Measurements from ENCODE around the gene ZSWIM1.

GRCh38 chr20:45850926-45851325 lies 30.1 kb upstream of the ZSWIM1 start:
- no peak for TF ChIP-seq CTCF (conservative IDR thresholded peaks at IDR 0.05; ENCODE audit: low read depth, low read length)
- no peak for TF ChIP-seq EZH2 (IDR thresholded peaks at IDR 0.05; ENCODE audit: borderline replicate concordance, low read depth, low read length, poor library complexity, severe bottlenecking)

Data from A673 (cell line).